ENCODE results near the gene AMZ1. TPM values are rescaled to one million over a fixed set of nuclear protein-coding genes. Genes with fewer than 3 reads are reported as not detected.

Gene AMZ1
- under 1 TPM; 0.11 to 0.59 (median 0.22) TPM for polyA plus RNA-seq (ENCODE audit: insufficient read length in 4 of 4)

GRCh38 chr7:2687881-2688318 is at the start of gene AMZ1:
TSS of gene AMZ1 (plus strand) at chr7:2688202. CDS start at chr7:2700452, 12,250 bp downstream.
- no peak for DNase-seq (ENCODE audit: low read depth in 4 of 4, low spot score in 2 of 4)

GRCh38 chr7:2638224-2638991 is 49.6 kb upstream of the AMZ1 start:
- no peak for DNase-seq (ENCODE audit: low read depth in 4 of 4, low spot score in 2 of 4)

- DNase-seq (ENCODE audit: low read depth in 4 of 4, low spot score in 2 of 4): no peak
These were observed 48.8 kb upstream of the AMZ1 start for GRCh38 chr7:2639181-2639681.

- DNase-seq (ENCODE audit: low read depth in 4 of 4, low spot score in 2 of 4): no peak
These were observed 48.1 kb upstream of the AMZ1 start for GRCh38 chr7:2639695-2640481.

GRCh38 chr7:2640482-2640830 is 47.5 kb upstream of the AMZ1 start:
- no peak for DNase-seq (ENCODE audit: low read depth in 4 of 4, low spot score in 2 of 4)

GRCh38 chr7:2640846-2641316 is 47.1 kb upstream of the AMZ1 start:
- no peak for DNase-seq (ENCODE audit: low read depth in 4 of 4, low spot score in 2 of 4)

- peak; percentile 47 to 85 (median 72) for DNase-seq (ENCODE audit: low read depth in 4 of 4, low spot score in 2 of 4)
These were observed 46.3 kb upstream of the AMZ1 start for GRCh38 chr7:2641406-2642393.

GRCh38 chr7:2643386-2644219 is 44.4 kb upstream of the AMZ1 start:
- no peak for DNase-seq (ENCODE audit: low read depth in 4 of 4, low spot score in 2 of 4)

GRCh38 chr7:2644220-2644561 is 43.8 kb upstream of the AMZ1 start:
- no peak for DNase-seq (ENCODE audit: low read depth in 4 of 4, low spot score in 2 of 4)

- no peak for DNase-seq (ENCODE audit: low read depth in 4 of 4, low spot score in 2 of 4)
These were observed 43.3 kb upstream of the AMZ1 start for GRCh38 chr7:2644562-2645273.

- DNase-seq (ENCODE audit: low read depth in 4 of 4, low spot score in 2 of 4): no peak
These were observed 42.6 kb upstream of the AMZ1 start for GRCh38 chr7:2645274-2645868.

- no peak for DNase-seq (ENCODE audit: low read depth in 4 of 4, low spot score in 2 of 4)
These were observed 41.7 kb upstream of the AMZ1 start for GRCh38 chr7:2646336-2646679.

- no peak for DNase-seq (ENCODE audit: low read depth in 4 of 4, low spot score in 2 of 4)
These were observed 41.1 kb upstream of the AMZ1 start for GRCh38 chr7:2646680-2647571.

- no peak for DNase-seq (ENCODE audit: low read depth in 4 of 4, low spot score in 2 of 4)
These were observed 40.3 kb upstream of the AMZ1 start for GRCh38 chr7:2647594-2648172.

- DNase-seq (ENCODE audit: low read depth in 4 of 4, low spot score in 2 of 4): no peak
These were observed 38.7 kb upstream of the AMZ1 start for GRCh38 chr7:2649139-2649838.

- no peak for DNase-seq (ENCODE audit: low read depth in 4 of 4, low spot score in 2 of 4)
These were observed 38.0 kb upstream of the AMZ1 start for GRCh38 chr7:2649991-2650390.

GRCh38 chr7:2650451-2650850 is 37.6 kb upstream of the AMZ1 start:
- no peak for DNase-seq (ENCODE audit: low read depth in 4 of 4, low spot score in 2 of 4)
